Measurements from ENCODE around the gene PUS10. TPM values are rescaled to one million over a fixed set of nuclear protein-coding genes. Genes with fewer than 3 reads are reported as not detected.

Gene PUS10
- total and polyA plus RNA-seq, 2 of the 8 experiments (the other 6 are each of a cell fraction or from before 2014, with no cell fraction given) = 1.3 to 3.1 TPM

DNA sequence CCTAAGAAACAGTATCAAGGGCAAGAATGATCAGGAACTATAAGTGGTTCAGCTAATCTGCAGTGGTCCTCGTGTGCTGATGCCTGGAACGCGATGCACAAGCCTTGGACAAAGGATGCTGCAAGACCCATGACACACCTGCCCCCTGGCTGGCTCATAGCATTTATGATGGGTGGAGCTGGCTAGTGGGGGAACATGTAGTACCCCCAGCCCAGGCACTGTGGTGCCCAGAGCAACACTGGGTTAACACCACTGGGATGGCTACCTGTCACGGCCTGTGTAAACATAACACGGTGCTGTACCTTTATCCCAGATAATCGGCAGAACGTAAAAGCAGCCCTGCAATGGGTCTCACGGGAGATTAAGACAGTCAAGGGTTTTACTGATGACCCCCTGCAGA, 60.8 kb downstream of the PUS10 start:
- Histone ChIP-seq H3K9me3 (ENCODE audit: insufficient read depth in 2 of 2, low read depth in 1 of 2, low read length in 1 of 2) (no peaks in the 10 kb centered on the region), H2BK120ac (replicated peaks; ENCODE audit: low read depth, low read length) (no peak overlapping the region), H2BK12ac (ENCODE audit: low read depth, low read length) (no peak overlapping the region), H4K91ac (replicated peaks; ENCODE audit: insufficient read length, low read length) (no peak overlapping the region), H3K4me2 (ENCODE audit: insufficient read depth in 1 of 2, low read depth in 2 of 2, low read length in 2 of 2) (no peak overlapping the region), H2BK15ac (ENCODE audit: low read length) (no peak overlapping the region), H4K8ac (ENCODE audit: extremely low read depth, insufficient read depth, low read length) (no peak overlapping the region), H3K4me1 (replicated peaks in 1 of 4; ENCODE audit: control insufficient read depth in 3 of 4, insufficient read depth in 4 of 4, low read length in 3 of 4) (no peaks in the 10 kb centered on the region), H2BK5ac (ENCODE audit: low read depth, low read length) (no peak overlapping the region), H3K56ac (replicated peaks; ENCODE audit: insufficient read length, low read depth, low read length) (no peak overlapping the region), H3K79me1 (ENCODE audit: low read depth, low read length) (no peaks in the 10 kb centered on the region), H3K18ac (ENCODE audit: extremely low read depth, low read length) (no peak overlapping the region), H3K14ac (ENCODE audit: insufficient read length) (no peak overlapping the region), H4K20me1 (replicated peaks in 1 of 2; ENCODE audit: control insufficient read depth in 1 of 2, insufficient read depth in 2 of 2, low read length in 2 of 2) (no peaks in the 10 kb centered on the region), H2AFZ (ENCODE audit: low read length) (no peak overlapping the region), H3K4ac (replicated peaks; ENCODE audit: insufficient read length, low read depth, low read length) (no peak overlapping the region), H3K79me2 (ENCODE audit: control insufficient read depth in 1 of 2, insufficient read depth in 2 of 2, low read length in 2 of 2) (no peaks in the 10 kb centered on the region), H3K27ac (ENCODE audit: low read depth, low read length) (no peak overlapping the region), H3K27me3 (replicated peaks in 1 of 4; ENCODE audit: control insufficient read depth in 3 of 4, extremely low read depth in 1 of 4, insufficient read depth in 3 of 4, low read length in 3 of 4) (no peaks in the 10 kb centered on the region), H3K23ac (ENCODE audit: insufficient read length) (no peak overlapping the region), H3K9ac (replicated peaks in 1 of 4; ENCODE audit: extremely low read depth in 1 of 4, low read depth in 3 of 4, low read length in 3 of 4) (no peak overlapping the region), H2AK5ac (ENCODE audit: low read depth, low read length) (no peak overlapping the region), H2BK20ac (ENCODE audit: low read length) (no peak overlapping the region), H3K36me3 (ENCODE audit: control insufficient read depth in 2 of 4, insufficient read depth in 4 of 4, low read length in 3 of 4) (no peaks in the 10 kb centered on the region), H3K23me2 (ENCODE audit: low read depth, low read length) (no peaks in the 10 kb centered on the region), H3K4me3 (ENCODE audit: extremely low read depth in 1 of 4, insufficient read depth in 2 of 4, low read depth in 3 of 4, low read length in 4 of 4) (no peak overlapping the region), H4K5ac (ENCODE audit: insufficient read length, low read depth, low read length) (no peak overlapping the region)
- 93% methylated on average over 8 of the region's 8 CpGs; no CpG with 5 or more reads in 1 of the 2 experiments for WGBS, 2 experiments (ENCODE audit: extremely low coverage in 1 of 2, insufficient coverage in 1 of 2, insufficient read length in 1 of 2, insufficient replicate concordance in 2 of 2, low coverage in 1 of 2, low lambda C conversion rate in 2 of 2, missing lambda C conversion rate in 1 of 2)
- CTCF ChIA-PET (ENCODE audit: partially characterized antibody) = interaction anchor here (0.9 kb wide), 1 partner anchor 41 kb away, joined by 3 read pairs; no protein-coding TSS in a partner anchor
- FAIRE-seq (no peak), DNase-seq (ENCODE audit: low read depth in 1 of 2, low spot score in 2 of 2) (no peak)
- POLR2A ChIA-PET (ENCODE audit: partially characterized antibody) = no interaction called here
- no peak for TF ChIP-seq RXRA (IDR thresholded peaks at IDR 0.05; ENCODE audit: insufficient read depth, low read depth, low read length)
- TF ChIP-seq SP1 (IDR thresholded peaks at IDR 0.05; ENCODE audit: low read depth, low read length) = no peak
- no peak for TF ChIP-seq SUZ12 (IDR thresholded peaks at IDR 0.05; ENCODE audit: low read length)
